WERI-Rb-1 (cell line): ENCODE data around the gene FLYWCH1.

Experiments used
- DNase-seq: peaks from one replicate; pipeline ENCODE4 v3.0.0-alpha.2; 2020
- H3K27ac ChIP-seq: fragments of 250-450 bp; sonication (Bioruptor Pico); 2 replicates; pipeline ENCODE4 v1.5.1; 2020; ENCODE audit warnings: mild to moderate bottlenecking, moderate library complexity
- H3K27me3 ChIP-seq: fragments of 250-450 bp; sonication (Bioruptor Pico); 2 replicates; pipeline ENCODE4 v1.5.1; 2021; ENCODE audit warnings: mild to moderate bottlenecking, low read depth, moderate library complexity; ENCODE audit not compliant: insufficient read depth, severe bottlenecking
- H3K36me3 ChIP-seq: fragments of 250-450 bp; sonication (Bioruptor Pico); 2 replicates; pipeline ENCODE4 v1.5.1; 2020; ENCODE audit warnings: mild to moderate bottlenecking, moderate library complexity
- H3K4me3 ChIP-seq: 2 replicates; pipeline ENCODE4 v1.5.1; 2011; ENCODE audit warnings: low read depth, mild to moderate bottlenecking, control low read depth, low read length
- H3K9me3 ChIP-seq: fragments of 250-450 bp; sonication (Bioruptor Pico); 2 replicates; pipeline ENCODE4 v1.5.1; 2021; ENCODE audit warnings: mild to moderate bottlenecking, moderate library complexity; ENCODE audit not compliant: severe bottlenecking
- CTCF ChIP-seq: IDR thresholded peaks from 2 replicates; pipeline ENCODE4 v1.5.1; 2011; ENCODE audit warnings: low read depth, mild to moderate bottlenecking, control low read depth, inconsistent platforms, low read length

FLYWCH1 gene

GRCh38 chr16:2946649-2947048 is 34.9 kb downstream of the FLYWCH1 start:
- Histone ChIP-seq H3K9me3 (no peaks in the 10 kb centered on the region), H3K36me3 (peaks cover 29% of the 10 kb centered on the region), H3K4me3 (no peak overlapping the region), H3K27ac (no peak overlapping the region), H3K27me3 (no peaks in the 10 kb centered on the region)
- DNase-seq: no peak
- no peak for TF ChIP-seq CTCF

DNA sequence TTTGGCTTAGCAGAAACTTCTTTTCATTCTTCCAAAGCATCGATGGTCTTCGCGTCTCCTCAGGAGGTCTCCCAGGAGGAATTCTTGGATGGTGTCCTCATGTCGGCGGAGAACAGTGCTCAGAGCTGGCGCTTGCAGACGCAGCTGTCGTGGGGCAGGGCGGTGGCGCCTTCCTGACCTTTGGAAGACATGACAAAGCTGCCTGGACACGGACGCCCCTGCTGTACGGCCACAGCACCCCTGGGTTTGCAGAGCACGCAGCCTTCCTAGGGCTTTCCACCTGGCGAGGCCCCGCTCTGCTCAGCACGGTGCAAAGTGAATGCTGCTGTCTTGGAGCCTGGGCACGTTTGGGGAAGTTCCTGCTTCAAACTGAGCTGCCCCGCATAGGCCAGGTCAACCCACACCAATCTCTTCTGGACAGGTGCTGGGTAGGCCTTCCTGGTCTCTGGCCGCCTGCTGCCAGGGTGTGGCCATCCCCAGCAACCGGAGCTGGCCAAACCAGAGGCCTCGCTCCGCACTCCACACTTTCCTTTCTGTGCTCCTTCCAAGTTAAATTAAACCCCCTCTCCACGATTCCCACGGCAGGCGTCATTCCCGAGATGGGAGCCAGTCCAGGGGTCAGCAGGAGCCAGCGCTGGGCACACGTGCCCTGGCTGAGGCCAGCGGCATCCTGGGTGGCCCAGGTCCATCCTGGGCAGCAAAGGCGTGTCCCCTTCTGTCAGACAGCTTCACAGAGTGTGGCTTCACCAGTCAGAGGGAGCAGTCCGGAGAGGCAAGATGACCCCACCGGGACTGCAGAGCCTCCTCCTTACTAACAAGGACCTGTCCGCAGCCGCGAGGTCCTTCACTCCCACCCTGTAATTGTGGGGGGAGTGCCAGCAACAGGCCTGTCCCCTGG is 37.3 kb downstream of the FLYWCH1 start:
- Histone ChIP-seq H3K27me3 (no peaks in the 10 kb centered on the region), H3K9me3 (no peaks in the 10 kb centered on the region), H3K27ac (no peak overlapping the region), H3K4me3 (no peak overlapping the region), H3K36me3 (peaks cover 14% of the 10 kb centered on the region)
- DNase-seq: no peak
- no peak for TF ChIP-seq CTCF

- no peak overlapping the region for H3K27ac ChIP-seq
- TF ChIP-seq CTCF: no peak
- no peak for DNase-seq
- no peaks in the 10 kb centered on the region for H3K9me3 ChIP-seq
- H3K36me3 ChIP-seq: peaks cover 14% of the 10 kb centered on the region
- H3K27me3 ChIP-seq: no peaks in the 10 kb centered on the region
- no peak overlapping the region for H3K4me3 ChIP-seq
Observed at GRCh38 chr16:2949705-2950352, 38.1 kb downstream of the FLYWCH1 start.

GRCh38 chr16:2950353-2950724 is 38.6 kb downstream of the FLYWCH1 start:
- Histone ChIP-seq H3K4me3 (no peak overlapping the region), H3K27ac (no peak overlapping the region), H3K27me3 (no peaks in the 10 kb centered on the region), H3K36me3 (peaks cover 14% of the 10 kb centered on the region), H3K9me3 (no peaks in the 10 kb centered on the region)
- no peak for DNase-seq
- TF ChIP-seq CTCF: no peak

- no peak overlapping the region for H3K27ac ChIP-seq
Observed at GRCh38 chr16:2950773-2951172, 39.0 kb downstream of the FLYWCH1 start.

More at GRCh38 chr16:2950773-2951172, 39.0 kb downstream of the FLYWCH1 start:
- Histone ChIP-seq H3K4me3 (no peak overlapping the region), H3K9me3 (no peaks in the 10 kb centered on the region), H3K27me3 (no peaks in the 10 kb centered on the region), H3K36me3 (peaks cover 14% of the 10 kb centered on the region)
- peak; percentile 70 for DNase-seq
- peak; percentile 44 for TF ChIP-seq CTCF
